Measurements from ENCODE around the gene MACROD1. TPM values are rescaled to one million over a fixed set of nuclear protein-coding genes. Genes with fewer than 3 reads are reported as not detected.
A peak's percentile ranks its signal among the peaks of the same experiment; 100 is the strongest.

Gene MACROD1
- total and polyA plus RNA-seq, 2 of the 13 experiments (the other 11 are each of a cell fraction or from before 2014, with no cell fraction given), result 23.1 to 34.5 TPM

- TF ChIP-seq ZNF646 (CRISPR knock-in tag; IDR thresholded peaks at IDR 0.05) (no peak), SAP130 (CRISPR knock-in tag; IDR thresholded peaks at IDR 0.05; ENCODE audit: low read depth) (no peak), ZNF547 (CRISPR knock-in tag; IDR thresholded peaks at IDR 0.05) (no peak), NFATC3 (CRISPR knock-in tag; IDR thresholded peaks at IDR 0.05) (no peak), FIP1L1 (IDR thresholded peaks at IDR 0.05; ENCODE audit: borderline replicate concordance, insufficient read depth, low read depth, low read length) (no peak), SMC3 (IDR thresholded peaks at IDR 0.05; ENCODE audit: low read length) (peak; percentile 69), ZNF20 (CRISPR knock-in tag; IDR thresholded peaks at IDR 0.05) (no peak), SRY (CRISPR knock-in tag; IDR thresholded peaks at IDR 0.05) (no peak), TAF1 (CRISPR knock-in tag; IDR thresholded peaks at IDR 0.05) (no peak), ZNF280D (CRISPR knock-in tag; IDR thresholded peaks at IDR 0.05) (no peak), TFDP2 (CRISPR knock-in tag; IDR thresholded peaks at IDR 0.05) (no peak), ZMYM4 (CRISPR knock-in tag; IDR thresholded peaks at IDR 0.05) (no peak), ZNF205 (CRISPR knock-in tag; IDR thresholded peaks at IDR 0.05) (no peak), ZNF639 (CRISPR knock-in tag; conservative IDR thresholded peaks at IDR 0.05) (no peak), ZFP82 (CRISPR knock-in tag; IDR thresholded peaks at IDR 0.05; ENCODE audit: borderline replicate concordance) (no peak), MAZ (IDR thresholded peaks at IDR 0.05; ENCODE audit: borderline replicate concordance, low read depth, low read length) (peak; percentile 39; the same call in 1 of the 2 replicates), MAZ (CRISPR knock-in tag; IDR thresholded peaks at IDR 0.05; ENCODE audit: low read depth) (no peak), ZNF3 (CRISPR knock-in tag; IDR thresholded peaks at IDR 0.05) (peak; percentile 83), FOSL1 (CRISPR knock-in tag; IDR thresholded peaks at IDR 0.05; ENCODE audit: borderline replicate concordance) (no peak)
Measured at GRCh38 chr11:64148226-64148916, 17.5 kb downstream of the MACROD1 start (continued).

Data from HepG2 (cell line).